ENCODE measurements around the gene STEAP3.

The STEAP3 gene

DNA sequence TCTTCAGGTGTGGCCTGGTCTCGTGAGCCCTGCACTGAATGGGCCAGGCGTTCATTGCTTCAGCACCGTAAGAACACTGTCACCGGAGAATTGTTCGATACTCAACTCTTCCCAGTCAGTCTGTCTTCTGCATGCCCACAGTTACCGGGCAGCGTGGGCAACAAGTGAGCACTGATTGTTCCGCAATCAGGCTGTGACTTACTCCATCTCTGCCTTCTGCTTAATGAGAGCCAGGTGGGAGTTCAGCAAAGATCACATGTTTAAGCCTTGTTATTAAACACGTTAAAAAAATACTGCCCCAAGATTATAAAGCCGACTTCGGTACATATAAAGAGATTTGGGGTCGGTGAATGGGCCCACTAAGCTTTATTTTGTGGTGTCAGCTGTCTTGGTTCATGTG, 3.7 kb downstream of the STEAP3 start:
- DNase-seq, result no peak

DNA sequence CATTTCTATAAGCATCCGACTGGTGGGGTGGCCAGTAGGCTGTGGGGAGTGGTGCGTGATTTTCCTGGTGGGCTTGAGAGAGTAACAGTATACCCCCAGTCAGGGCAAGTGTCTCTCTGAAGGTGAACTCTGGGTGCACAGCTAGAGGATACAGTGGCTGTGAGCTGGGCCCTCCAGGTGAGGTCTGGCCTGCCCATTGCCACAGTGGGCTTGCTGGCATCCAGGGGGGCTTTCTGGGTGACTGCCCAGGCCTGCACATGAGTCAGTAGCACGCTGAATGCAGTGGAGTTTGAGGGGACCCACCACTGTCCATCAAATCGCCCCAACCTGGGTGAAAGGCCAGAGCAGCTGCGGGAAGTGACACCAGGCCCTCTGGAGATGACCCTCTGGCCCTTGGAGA, 4.5 kb downstream of the STEAP3 start:
- DNase-seq, result no peak

DNA sequence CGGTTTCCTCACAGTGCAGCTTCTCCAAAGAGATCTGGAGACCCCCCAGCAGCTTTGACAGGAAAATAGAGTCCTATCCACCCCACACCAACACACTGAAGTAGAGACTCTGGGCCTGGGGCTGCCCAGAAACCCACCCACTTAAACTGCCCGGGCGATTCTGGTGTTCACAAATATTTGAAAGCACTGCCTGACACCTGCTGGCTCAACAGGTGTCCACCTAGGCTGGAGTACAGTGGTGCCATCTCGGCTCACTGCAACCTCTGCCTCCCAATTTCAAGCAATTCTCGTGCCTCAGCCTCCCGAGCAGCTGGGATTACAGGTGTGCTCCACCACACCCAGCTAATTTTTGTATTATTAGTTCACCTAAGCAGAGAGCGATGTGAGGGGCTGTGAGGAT, 5.3 kb downstream of the STEAP3 start:
- no peak for DNase-seq

DNA sequence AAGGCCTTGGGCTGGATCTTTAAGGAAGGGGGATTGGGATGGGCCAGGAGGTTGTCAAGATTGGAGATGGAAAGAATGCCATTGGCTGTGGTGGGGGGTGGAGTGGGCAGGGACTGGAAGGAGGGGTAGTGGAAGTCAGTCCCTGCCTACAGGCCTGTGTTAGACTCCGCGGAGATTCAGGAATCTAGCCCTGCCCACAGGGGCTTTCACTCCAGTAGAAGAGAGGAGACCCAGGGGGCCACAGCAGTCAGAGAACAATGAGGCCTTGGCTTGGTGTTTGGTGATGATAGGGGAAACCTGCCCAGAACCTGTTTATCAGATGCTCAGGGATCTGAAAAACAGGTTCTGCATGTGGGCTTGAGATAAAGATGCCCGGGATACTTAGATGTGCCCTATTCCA, 6.1 kb downstream of the STEAP3 start:
- no peak for DNase-seq

DNA sequence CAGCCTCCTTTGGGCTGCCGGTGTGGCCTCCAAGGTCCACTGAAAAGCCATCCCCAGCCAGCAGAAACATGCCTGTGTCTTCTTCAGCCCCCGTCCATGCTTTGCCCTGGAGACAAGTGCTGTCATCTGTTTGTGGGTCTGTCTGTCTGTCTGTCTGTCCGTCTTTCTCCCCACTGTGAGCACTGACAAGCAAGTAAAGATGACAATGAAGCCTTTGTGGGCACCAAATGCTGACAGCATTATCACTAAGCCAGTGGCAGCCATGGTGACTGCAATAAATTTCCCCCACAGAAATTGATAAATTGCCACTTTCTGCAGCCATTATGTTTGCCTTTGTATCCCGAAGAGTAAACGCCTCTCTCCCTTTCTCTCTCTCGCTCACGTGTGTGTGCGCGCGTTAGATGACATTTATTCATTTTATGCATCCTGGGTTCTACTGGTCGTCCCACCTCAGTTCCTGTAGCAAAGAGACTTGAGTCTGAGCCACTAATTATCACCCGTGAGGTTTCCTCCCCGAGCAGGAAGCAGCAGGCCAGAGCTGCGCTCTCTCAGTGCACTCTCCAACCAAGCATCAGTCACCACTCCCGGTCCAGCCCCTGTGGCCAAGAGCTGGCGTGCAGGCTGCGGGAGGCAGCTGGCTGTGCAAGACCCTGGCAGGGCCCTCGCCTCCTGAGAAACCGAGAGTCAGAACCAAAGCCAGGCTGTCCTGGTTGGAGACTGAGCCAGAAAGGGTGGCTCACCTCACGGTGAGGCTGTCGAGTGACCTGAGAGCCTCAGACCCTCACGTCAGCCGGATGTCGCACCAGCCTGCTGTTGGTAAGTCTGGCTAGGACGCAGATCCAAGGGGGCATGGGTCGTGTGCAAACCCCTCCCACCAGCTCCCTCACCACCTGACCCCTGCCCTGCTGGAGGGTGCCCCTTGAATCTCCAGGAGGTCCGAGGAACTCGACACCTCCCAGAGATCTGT, 6.9 kb downstream of the STEAP3 start:
- no peak for DNase-seq

DNA sequence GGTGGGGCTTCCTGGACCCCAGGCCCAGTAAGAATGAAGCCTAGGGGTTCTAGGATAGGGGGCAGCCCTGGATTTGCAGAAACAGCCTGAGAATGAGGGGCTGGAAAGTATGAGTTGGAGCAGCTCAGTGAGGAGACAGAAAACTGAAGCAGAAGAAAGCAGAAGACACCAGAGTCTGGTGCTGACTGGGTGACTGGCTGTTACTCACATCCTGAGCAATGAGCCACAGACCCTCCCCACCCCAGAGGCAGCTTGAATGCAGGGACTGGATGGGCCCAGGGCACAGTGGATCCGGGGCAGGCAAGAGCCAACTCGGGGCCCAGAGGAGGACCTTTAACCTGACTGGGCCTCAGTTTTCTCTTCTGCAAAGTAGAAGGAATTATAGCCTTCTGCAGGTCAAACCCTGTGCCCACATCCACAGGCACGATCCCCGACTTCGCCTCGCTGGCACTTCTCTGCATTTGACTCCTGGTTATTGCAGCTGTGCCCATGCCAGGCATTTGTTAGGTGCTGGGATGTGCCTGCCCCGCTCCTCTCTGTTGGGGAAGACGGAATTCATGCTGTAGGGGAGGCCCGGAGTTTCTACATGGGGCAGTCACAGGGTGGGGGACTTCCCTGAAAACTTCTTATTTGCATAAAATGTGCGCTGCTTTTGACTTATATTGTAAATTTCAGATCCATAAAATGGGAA, 8.5 kb downstream of the STEAP3 start:
- no peak for DNase-seq

DNA sequence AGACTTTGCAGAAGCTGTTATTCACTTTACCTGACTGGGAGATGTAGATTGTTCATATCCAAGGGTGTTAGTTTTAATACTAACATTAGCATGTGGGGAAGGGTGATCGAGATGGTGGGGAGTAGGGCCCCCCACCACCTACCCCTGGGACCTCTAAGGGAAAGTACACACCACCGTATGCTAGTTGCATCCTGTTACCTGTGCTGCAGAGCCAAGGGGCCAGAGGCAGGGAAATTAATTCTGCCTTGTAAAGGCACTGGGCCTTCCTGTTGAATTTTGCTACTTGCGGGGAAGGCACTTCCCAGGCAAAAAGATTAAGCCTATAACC, 9.0 kb downstream of the STEAP3 start:
- no peak for DNase-seq

DNA sequence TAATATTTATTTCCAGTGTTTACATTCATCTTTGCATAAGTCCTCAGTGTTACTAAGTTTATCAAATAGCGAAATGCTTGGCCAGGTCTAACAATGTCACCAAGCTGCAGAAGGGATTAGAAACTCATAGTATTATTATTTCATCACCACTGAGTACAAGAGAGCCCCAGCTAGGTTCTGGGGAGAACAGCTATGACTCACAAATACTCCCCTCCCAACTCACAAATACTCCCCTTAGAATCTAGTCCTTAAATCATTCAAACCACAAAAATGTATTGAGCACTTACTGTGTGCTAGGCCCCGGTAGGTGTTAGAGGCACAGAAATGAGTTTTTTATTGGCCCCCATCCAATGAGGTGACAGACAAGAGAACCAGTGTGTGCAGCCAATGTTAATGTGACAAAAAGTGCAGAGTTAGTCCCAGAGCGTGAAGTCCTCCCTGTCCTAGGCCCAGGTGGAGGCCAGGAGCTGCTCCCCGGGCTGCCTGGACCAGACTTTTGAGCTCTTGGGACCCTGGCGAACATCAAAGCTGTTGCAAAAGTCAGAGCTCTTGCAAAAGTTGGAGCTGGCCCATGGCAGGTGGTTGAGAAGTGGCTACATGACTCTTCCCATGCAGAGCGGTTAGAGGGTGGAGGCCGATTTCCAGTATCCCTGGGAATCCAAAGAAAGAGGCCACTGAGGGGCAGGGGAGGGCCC, 9.8 kb downstream of the STEAP3 start:
- DNase-seq, result no peak

DNA sequence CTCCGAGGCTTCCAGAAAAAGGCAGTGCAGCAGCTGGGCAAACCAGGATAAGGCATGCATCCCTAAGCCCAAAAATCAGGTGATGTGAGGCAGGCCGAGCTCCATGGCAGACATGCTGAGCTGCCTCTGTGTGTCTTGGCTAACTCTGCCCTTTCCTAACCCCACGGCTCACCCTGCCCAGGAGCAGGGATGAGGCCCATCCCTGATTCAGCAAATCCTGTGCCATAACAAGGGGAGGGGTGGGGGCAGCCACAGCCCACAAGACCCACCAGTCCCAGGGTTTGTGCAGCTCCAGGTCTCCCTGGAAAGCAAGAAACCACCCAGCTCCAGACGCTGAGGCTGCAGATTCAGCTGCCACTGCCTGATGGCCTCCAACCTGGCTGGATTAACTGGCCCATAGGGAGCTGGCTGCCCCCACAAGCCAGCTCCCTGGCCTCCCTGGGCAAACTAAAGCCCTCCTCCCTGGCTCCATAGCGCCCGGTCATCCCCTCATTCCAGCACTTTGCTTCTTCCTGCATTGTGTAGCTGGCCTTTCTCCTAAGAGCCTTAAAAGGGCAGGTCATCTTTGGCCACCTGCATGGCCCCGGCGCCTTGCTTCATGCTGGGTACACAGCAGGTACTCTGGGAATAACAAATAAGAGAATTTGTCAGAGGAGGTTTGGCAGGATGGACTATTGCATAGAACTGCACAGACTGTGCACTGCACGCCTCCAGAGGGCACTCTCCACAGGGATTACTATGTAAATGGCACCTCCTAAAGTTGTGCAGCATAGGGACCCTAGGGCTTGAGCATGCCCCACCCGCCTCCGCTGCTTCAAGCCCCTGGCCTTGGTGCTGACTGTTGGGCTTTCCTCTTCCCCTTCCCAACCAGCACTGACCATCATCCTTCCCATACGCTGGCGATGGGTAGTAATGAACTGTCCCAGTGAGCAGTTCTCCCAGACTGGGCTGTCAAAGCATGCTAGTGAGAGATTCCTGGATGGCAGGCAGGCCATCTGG, 10.7 kb downstream of the STEAP3 start:
- no peak for DNase-seq

DNA sequence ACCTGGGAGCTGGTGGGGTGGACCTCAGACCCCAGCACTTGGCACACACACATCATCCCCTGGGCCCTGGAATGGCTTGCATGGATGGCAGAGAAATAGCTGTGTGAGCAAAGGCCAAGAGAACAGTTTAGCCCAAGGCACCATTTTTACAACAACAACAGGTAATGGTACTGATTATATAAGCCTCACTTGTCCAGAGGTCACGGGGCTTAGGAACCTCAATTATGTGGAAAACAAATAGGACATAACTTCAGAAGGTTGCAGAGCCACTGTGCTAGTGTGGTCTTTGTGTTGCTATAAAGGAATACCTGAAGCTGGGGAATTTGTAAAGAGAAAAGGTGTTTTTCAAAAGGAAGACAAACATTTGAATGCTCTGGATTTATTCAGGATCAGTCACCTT, 13.2 kb downstream of the STEAP3 start:
- DNase-seq, result no peak

DNA sequence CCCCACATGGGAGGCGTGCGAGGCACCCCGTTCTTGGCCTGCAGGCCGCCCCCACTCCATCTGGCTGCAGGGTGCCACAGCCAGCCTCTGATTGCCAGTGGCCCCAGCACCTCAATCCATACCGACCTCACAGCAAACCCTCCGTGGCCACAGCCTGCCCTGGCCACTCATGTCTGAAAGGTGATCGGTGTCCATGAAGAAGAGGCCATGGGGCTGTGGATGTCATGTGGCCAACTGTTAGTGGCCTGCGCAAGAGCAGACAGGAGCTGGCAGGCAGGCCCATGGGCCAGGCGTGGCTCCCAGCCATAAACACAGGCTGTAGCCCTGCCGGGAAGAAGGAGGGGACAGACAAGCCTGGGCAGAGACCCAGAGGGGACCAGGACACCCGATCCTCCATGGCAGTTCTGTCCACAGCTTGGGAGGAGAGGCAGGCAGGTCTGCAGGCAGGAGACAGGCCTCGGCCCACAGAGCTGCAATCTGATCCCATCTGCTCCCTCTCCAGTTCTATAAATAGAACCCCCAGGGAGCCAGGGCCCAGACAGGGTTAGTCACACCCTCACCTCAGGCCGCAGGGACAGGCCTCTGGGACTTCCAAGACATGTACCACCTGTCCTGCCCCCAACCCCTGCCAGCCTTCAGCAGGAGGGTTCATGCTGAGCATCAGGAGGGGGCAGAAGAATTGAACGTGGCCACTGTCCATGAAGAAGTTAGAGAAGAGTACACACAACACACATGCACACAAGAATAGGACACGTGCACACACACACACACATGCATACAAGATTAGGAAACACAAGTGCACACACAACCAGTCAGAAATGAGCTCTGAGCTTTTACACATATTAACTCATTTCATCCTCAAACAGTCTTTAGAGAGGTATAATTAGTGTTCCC, 16.9 kb downstream of the STEAP3 start:
- DNase-seq, result no peak

DNA sequence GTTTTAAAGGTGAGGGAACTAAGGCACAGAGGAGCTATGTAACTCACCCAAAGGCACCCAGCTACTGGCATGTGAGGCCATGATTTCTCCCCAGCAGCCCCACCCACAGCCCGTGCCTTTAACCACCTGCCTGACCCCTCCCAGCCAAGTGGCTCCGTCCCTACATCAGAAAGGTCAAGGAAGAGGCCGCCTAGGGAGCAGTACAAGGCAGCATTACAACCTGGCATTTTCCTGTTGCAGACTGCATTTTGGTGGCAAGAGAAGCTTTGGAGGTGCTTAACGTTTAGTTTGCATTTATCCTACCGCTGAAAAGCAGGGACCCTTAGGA, 17.5 kb downstream of the STEAP3 start:
- no peak for DNase-seq

DNA sequence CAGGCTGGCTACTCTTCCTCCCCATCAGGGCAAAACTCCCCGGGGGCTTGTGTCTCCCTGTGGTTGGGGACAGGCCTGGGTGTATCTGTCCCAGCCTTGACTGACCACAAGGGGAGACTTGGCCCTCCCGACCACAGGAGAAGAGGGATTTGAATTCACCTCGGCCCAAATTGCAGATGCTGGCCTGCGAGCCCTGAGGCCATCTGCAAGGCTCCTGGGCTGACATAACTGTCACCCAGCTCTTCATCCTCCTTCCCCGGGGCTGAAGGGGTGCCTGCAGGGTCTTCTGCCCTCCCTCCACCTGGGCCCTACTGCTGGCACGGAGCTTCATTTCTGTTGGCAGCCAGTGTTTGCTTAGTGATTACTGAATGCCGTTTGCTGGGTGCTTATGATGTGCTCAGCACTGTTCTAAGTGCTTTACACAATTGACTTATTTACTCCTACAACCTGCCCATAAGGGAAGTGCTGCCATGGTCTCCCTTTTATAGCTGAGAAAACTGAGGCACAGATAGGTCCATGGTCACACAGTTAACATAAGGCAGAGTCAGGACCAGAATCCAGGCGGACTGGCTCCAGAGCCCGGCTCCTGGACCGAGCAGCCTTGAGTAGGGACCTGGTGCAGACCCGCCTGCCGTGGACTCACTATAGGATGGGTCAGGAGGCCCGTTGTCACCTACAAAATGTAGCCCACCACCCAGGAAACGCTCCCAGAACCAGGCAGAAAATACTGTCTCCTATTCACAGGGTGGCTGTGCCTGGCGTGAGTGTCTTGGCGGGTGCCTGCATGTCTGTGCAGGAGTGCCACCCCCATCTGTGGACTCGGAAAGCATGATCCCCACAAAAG, 18.9 kb downstream of the STEAP3 start:
- no peak for DNase-seq

DNA sequence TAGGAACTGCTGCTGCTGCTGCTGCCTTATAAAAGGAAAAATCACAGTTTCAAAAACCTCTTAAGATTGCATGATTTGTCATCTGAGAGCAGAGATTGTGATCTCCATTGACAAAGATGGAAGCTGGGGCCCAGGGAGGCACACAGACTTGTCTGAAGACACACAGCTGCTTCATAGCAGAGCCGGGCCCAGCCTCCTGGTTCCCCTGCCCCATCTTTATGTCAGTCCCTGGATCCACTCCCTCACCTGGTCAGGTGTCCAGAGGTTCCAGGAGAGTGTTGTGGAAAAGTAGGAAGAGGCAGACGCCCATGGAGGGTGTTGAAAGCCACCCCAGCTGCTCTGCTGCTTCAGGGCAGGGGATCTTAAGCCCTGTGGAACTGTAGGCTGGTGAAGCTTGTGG, 20.0 kb downstream of the STEAP3 start:
- no peak for DNase-seq

DNA sequence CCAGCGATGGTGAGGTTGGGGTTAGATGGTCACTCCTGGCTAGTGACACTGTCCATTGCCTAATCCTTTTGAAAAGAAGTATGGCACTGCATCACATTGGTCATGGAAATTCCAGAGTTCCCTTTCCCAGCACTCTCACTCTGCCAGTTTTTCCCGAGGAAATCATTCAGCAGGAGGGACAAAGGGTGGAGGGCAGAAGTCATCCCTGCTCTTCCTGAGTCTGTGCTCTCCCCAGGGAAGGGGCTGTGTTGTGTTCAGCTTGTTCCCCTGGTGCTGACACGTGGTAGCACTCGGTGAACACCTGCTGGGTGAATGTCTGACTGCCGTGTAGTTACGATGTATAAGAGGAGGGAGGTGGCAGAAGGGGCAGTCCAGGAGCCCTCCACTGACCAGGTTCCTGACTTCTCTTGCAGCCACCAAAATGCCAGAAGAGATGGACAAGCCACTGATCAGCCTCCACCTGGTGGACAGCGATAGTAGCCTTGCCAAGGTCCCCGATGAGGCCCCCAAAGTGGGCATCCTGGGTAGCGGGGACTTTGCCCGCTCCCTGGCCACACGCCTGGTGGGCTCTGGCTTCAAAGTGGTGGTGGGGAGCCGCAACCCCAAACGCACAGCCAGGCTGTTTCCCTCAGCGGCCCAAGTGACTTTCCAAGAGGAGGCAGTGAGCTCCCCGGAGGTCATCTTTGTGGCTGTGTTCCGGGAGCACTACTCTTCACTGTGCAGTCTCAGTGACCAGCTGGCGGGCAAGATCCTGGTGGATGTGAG, 21.6 kb downstream of the STEAP3 start:
- DNase-seq, result no peak

DNA sequence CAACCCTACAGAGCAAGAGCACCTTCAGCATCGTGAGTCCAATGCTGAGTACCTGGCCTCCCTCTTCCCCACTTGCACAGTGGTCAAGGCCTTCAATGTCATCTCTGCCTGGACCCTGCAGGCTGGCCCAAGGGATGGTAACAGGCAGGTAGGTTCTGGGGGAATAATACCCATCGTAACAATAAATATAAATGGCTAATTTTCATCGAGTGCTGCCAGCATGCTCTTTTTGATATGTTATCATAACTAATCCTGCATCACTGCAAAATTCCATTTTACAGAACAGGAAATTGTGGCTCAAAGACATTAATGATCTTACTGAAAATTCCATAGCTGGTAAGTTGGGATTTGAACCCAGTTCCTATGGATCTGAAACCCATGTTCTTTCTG, 22.2 kb downstream of the STEAP3 start:
- no peak for DNase-seq

DNA sequence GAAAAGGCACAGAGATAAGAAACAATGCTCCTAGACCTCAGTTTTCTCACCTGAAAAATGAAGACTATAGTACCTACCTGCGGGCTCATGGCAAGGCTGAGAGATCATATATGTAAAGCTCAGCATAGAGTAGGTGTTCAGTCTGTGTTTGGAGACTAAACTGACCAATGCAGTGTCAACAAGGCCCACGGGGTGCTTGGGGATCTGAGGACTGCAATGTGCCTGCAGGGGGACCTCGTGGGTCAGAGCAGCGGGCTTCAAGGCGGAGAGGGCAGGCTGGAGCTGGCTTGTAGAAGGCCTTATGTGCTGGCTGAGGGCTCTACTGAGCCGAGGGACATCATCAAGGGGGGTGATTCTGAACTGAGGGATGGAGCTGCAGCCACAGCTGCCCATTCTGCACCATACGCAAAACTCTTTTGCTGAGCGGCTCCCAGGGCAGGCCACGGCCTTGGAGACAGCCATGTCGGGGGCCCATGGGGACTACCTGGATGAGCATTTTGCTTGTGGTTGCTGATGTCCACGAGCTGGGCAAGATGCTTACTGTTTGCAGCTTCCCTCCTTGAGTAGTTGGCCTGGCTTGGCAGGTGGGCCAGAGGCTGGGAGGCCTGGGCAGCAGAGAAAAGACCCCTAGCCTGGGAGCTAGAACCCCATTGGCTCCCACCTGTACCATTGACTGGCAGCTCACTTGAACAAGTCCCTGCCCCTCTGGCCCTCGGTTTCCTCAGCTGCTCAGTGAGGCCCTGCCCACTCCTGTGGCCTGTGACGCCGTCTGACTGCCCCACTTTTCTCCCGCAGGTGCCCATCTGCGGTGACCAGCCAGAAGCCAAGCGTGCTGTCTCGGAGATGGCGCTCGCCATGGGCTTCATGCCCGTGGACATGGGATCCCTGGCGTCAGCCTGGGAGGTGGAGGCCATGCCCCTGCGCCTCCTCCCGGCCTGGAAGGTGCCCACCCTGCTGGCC, 23.5 kb downstream of the STEAP3 start:
- DNase-seq, result no peak

DNA sequence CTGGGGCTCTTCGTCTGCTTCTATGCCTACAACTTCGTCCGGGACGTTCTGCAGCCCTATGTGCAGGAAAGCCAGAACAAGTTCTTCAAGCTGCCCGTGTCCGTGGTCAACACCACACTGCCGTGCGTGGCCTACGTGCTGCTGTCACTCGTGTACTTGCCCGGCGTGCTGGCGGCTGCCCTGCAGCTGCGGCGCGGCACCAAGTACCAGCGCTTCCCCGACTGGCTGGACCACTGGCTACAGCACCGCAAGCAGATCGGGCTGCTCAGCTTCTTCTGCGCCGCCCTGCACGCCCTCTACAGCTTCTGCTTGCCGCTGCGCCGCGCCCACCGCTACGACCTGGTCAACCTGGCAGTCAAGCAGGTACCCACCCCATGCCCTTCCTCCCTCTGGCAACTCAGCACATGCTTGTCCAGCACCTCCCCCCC, 24.2 kb downstream of the STEAP3 start:
- DNase-seq, result no peak

DNA sequence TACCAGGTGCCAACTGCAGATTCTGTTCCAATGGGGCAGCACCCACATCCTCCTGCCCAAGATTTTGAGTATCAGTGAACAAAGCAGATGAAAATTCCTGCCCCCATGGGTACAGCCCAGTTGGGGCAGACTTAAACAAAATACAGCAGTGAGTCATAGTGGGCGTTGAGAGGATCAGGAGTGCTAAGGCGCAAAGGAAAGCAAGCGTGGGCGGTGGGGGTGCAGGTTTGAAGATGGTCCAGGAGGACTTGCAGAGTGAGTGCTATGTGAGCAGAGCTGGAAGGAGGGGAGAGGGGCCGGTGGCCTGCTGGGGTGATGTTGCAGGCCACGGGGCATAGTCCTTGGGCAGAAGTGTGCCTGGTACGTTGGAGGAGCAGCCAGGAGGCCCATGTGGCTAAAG, 24.7 kb downstream of the STEAP3 start:
- no peak for DNase-seq
